ENCODE data around the gene SOWAHC.

SOWAHC gene

DNA sequence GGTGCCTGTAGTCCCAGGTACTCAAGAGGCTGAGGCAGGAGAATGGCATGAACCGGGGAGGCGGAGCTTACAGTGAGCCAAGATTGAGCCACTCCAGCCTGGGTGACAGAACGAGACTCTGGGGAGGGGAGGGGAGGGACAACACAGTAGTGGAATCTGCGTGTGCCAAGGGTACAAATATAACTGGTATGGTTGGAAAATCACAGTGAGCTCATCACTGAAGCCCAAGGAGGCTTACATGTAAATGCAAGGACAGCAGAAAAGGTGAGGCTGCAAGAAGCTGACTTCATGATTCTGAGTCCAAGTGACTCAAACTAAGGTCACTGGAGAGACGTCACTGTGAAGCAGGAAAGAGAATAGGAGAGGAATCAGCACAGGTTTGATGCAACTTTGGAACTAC is 9.6 kb upstream of the SOWAHC start (continued):
- TF ChIP-seq, protein P1, sequence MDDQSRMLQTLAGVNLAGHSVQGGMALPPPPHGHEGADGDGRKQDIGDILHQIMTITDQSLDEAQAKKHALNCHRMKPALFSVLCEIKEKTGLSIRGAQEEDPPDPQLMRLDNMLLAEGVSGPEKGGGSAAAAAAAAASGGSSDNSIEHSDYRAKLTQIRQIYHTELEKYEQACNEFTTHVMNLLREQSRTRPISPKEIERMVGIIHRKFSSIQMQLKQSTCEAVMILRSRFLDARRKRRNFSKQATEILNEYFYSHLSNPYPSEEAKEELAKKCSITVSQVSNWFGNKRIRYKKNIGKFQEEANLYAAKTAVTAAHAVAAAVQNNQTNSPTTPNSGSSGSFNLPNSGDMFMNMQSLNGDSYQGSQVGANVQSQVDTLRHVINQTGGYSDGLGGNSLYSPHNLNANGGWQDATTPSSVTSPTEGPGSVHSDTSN (CRISPR knock-in tag; IDR thresholded peaks at IDR 0.05), result no peak
- TF ChIP-seq HOXD13 (CRISPR knock-in tag; IDR thresholded peaks at IDR 0.05; ENCODE audit: borderline replicate concordance) (no peak), ZNF521 (tag by site-specific recombination; IDR thresholded peaks at IDR 0.05) (no peak), SCRT2 (tag by site-specific recombination; IDR thresholded peaks at IDR 0.05) (no peak), SCRT1 (tag by site-specific recombination; IDR thresholded peaks at IDR 0.05; ENCODE audit: borderline replicate concordance) (no peak), ZNF629 (tag by site-specific recombination; IDR thresholded peaks at IDR 0.05) (peak; percentile 89), ZBTB17 (tag by site-specific recombination; IDR thresholded peaks at IDR 0.05) (0 out of 2 replicates have a peak, but pooled peaks have one; percentile 42), GLI4 (tag by site-specific recombination; IDR thresholded peaks at IDR 0.05) (no peak), ZNF514 (tag by site-specific recombination; IDR thresholded peaks at IDR 0.05) (no peak), ZNF610 (tag by site-specific recombination; IDR thresholded peaks at IDR 0.05; ENCODE audit: borderline replicate concordance) (no peak), ZNF169 (tag by site-specific recombination; IDR thresholded peaks at IDR 0.05) (no peak), GLIS1 (tag by site-specific recombination; IDR thresholded peaks at IDR 0.05) (no peak), ZNF354C (tag by site-specific recombination; IDR thresholded peaks at IDR 0.05; ENCODE audit: borderline replicate concordance, low read depth) (no peak), ZNF658 (tag by site-specific recombination; IDR thresholded peaks at IDR 0.05) (no peak), TCF7L2 (IDR thresholded peaks at IDR 0.05; ENCODE audit: borderline replicate concordance, low read depth, low read length) (no peak), SALL2 (tag by site-specific recombination; IDR thresholded peaks at IDR 0.05; ENCODE audit: borderline replicate concordance) (no peak), ZNF302 (tag by site-specific recombination; IDR thresholded peaks at IDR 0.05; ENCODE audit: low read depth) (no peak), ZNF571 (tag by site-specific recombination; IDR thresholded peaks at IDR 0.05) (no peak), FEZF1 (tag by site-specific recombination; IDR thresholded peaks at IDR 0.05) (no peak), MYNN (tag by site-specific recombination; IDR thresholded peaks at IDR 0.05; ENCODE audit: borderline replicate concordance) (no peak), ZNF792 (tag by site-specific recombination; IDR thresholded peaks at IDR 0.05) (no peak), ZNF214 (tag by site-specific recombination; IDR thresholded peaks at IDR 0.05; ENCODE audit: borderline replicate concordance) (no peak), ZSCAN16 (tag by site-specific recombination; IDR thresholded peaks at IDR 0.05) (no peak), EGR2 (tag by site-specific recombination; IDR thresholded peaks at IDR 0.05; ENCODE audit: low read depth) (no peak), ZFP69B (tag by site-specific recombination; IDR thresholded peaks at IDR 0.05) (no peak)
- TF ChIP-seq, protein P2, sequence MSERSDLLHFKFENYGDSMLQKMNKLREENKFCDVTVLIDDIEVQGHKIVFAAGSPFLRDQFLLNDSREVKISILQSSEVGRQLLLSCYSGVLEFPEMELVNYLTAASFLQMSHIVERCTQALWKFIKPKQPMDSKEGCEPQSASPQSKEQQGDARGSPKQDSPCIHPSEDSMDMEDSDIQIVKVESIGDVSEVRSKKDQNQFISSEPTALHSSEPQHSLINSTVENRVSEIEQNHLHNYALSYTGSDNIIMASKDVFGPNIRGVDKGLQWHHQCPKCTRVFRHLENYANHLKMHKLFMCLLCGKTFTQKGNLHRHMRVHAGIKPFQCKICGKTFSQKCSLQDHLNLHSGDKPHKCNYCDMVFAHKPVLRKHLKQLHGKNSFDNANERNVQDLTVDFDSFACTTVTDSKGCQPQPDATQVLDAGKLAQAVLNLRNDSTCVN (tag by site-specific recombination; optimal IDR thresholded peaks at IDR 0.05), result no peak
- TF ChIP-seq, protein P3, sequence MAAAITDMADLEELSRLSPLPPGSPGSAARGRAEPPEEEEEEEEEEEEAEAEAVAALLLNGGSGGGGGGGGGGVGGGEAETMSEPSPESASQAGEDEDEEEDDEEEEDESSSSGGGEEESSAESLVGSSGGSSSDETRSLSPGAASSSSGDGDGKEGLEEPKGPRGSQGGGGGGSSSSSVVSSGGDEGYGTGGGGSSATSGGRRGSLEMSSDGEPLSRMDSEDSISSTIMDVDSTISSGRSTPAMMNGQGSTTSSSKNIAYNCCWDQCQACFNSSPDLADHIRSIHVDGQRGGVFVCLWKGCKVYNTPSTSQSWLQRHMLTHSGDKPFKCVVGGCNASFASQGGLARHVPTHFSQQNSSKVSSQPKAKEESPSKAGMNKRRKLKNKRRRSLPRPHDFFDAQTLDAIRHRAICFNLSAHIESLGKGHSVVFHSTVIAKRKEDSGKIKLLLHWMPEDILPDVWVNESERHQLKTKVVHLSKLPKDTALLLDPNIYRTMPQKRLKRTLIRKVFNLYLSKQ (tag by site-specific recombination; IDR thresholded peaks at IDR 0.05; ENCODE audit: borderline replicate concordance), result no peak
- TF ChIP-seq, protein P4, sequence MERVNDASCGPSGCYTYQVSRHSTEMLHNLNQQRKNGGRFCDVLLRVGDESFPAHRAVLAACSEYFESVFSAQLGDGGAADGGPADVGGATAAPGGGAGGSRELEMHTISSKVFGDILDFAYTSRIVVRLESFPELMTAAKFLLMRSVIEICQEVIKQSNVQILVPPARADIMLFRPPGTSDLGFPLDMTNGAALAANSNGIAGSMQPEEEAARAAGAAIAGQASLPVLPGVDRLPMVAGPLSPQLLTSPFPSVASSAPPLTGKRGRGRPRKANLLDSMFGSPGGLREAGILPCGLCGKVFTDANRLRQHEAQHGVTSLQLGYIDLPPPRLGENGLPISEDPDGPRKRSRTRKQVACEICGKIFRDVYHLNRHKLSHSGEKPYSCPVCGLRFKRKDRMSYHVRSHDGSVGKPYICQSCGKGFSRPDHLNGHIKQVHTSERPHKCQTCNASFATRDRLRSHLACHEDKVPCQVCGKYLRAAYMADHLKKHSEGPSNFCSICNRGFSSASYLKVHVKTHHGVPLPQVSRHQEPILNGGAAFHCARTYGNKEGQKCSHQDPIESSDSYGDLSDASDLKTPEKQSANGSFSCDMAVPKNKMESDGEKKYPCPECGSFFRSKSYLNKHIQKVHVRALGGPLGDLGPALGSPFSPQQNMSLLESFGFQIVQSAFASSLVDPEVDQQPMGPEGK (tag by site-specific recombination; IDR thresholded peaks at IDR 0.05), result peak; percentile 53; the same call in 1 of the 2 replicates
- TF ChIP-seq, protein P5, sequence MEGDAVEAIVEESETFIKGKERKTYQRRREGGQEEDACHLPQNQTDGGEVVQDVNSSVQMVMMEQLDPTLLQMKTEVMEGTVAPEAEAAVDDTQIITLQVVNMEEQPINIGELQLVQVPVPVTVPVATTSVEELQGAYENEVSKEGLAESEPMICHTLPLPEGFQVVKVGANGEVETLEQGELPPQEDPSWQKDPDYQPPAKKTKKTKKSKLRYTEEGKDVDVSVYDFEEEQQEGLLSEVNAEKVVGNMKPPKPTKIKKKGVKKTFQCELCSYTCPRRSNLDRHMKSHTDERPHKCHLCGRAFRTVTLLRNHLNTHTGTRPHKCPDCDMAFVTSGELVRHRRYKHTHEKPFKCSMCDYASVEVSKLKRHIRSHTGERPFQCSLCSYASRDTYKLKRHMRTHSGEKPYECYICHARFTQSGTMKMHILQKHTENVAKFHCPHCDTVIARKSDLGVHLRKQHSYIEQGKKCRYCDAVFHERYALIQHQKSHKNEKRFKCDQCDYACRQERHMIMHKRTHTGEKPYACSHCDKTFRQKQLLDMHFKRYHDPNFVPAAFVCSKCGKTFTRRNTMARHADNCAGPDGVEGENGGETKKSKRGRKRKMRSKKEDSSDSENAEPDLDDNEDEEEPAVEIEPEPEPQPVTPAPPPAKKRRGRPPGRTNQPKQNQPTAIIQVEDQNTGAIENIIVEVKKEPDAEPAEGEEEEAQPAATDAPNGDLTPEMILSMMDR (tag by site-specific recombination; IDR thresholded peaks at IDR 0.05), result no peak
- TF ChIP-seq, protein P6, sequence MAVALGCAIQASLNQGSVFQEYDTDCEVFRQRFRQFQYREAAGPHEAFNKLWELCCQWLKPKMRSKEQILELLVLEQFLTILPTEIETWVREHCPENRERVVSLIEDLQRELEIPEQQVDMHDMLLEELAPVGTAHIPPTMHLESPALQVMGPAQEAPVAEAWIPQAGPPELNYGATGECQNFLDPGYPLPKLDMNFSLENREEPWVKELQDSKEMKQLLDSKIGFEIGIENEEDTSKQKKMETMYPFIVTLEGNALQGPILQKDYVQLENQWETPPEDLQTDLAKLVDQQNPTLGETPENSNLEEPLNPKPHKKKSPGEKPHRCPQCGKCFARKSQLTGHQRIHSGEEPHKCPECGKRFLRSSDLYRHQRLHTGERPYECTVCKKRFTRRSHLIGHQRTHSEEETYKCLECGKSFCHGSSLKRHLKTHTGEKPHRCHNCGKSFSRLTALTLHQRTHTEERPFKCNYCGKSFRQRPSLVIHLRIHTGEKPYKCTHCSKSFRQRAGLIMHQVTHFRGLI (tag by site-specific recombination; IDR thresholded peaks at IDR 0.05), result no peak
- TF ChIP-seq, protein P7, sequence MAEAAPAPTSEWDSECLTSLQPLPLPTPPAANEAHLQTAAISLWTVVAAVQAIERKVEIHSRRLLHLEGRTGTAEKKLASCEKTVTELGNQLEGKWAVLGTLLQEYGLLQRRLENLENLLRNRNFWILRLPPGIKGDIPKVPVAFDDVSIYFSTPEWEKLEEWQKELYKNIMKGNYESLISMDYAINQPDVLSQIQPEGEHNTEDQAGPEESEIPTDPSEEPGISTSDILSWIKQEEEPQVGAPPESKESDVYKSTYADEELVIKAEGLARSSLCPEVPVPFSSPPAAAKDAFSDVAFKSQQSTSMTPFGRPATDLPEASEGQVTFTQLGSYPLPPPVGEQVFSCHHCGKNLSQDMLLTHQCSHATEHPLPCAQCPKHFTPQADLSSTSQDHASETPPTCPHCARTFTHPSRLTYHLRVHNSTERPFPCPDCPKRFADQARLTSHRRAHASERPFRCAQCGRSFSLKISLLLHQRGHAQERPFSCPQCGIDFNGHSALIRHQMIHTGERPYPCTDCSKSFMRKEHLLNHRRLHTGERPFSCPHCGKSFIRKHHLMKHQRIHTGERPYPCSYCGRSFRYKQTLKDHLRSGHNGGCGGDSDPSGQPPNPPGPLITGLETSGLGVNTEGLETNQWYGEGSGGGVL (tag by site-specific recombination; IDR thresholded peaks at IDR 0.05), result peak; percentile 38; the same call in 1 of the 2 replicates

Measured in HEK293 (cell line).